ENCODE results near the gene CNMD. TPM values are rescaled to one million over a fixed set of nuclear protein-coding genes. Genes with fewer than 3 reads are reported as not detected.

Gene CNMD
- total RNA-seq, 4 donors from 2014 or later, result 0.44 to 0.51 TPM; not detected in 2

GRCh38 chr13:52782471-52783448, 43.1 kb upstream of the CNMD start:
- TF ChIP-seq CTCF (IDR thresholded peaks at IDR 0.05; ENCODE audit: low read depth), result no peak

GRCh38 chr13:52780611-52781010, 41.0 kb upstream of the CNMD start:
- no peak for TF ChIP-seq CTCF (IDR thresholded peaks at IDR 0.05; ENCODE audit: low read depth)

GRCh38 chr13:52780092-52780491, 40.5 kb upstream of the CNMD start:
- TF ChIP-seq CTCF (IDR thresholded peaks at IDR 0.05; ENCODE audit: low read depth), result no peak

- no peak for TF ChIP-seq CTCF (IDR thresholded peaks at IDR 0.05; ENCODE audit: low read depth)
These were observed 39.5 kb upstream of the CNMD start for GRCh38 chr13:52779103-52779502.

- TF ChIP-seq CTCF (IDR thresholded peaks at IDR 0.05; ENCODE audit: low read depth), result no peak
These were observed 37.1 kb upstream of the CNMD start for GRCh38 chr13:52776726-52777125.

GRCh38 chr13:52775511-52775910, 35.9 kb upstream of the CNMD start:
- no peak for TF ChIP-seq CTCF (IDR thresholded peaks at IDR 0.05; ENCODE audit: low read depth)

- TF ChIP-seq CTCF (IDR thresholded peaks at IDR 0.05; ENCODE audit: low read depth), result no peak
These were observed 28.4 kb upstream of the CNMD start for GRCh38 chr13:52767949-52768516.
